Measurements from ENCODE around the gene LYPD5. TPM values are rescaled to one million over a fixed set of nuclear protein-coding genes. Genes with fewer than 3 reads are reported as not detected.
"Not testable (repeated sequence)": the region's sequence is repeated elsewhere in the genome, so short reads cannot be mapped to it uniquely, and the experiment has no call there.

The LYPD5 gene
- total RNA-seq, 2 experiments from 2014 or later, result 1.9 to 2.0 TPM

DNA sequence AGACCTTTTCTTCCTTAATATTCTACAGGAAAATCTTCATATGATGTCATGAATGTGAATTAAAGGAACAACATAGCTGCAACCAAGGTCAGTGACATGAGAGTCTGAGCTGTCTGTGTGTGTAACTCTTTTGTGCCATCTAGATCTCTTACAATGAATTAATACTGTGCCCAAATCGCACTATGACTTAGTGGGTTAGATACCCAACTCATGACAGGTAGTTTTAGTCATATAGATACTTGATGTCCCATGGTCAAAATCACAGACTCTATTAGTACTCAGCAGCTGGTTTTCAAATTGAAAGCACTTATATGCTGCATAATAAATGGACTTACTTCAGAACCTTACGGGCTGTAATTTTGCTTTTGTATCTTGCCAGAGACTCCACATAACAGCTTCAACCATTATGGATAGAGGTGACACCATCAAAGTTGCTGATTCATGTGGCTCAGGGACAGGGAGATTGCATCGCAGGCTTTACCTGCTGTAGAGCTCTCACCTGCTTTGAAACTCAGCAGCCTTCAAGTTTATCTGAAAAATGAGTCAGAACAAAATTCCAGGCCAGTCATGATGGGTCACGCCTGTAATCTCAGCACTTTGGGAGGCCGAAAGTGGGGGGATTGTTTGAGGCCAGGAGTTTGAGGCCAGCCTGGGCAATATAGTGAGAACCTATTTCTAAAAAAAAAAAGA lies 12.6 kb upstream of the LYPD5 start:
- Mint-ChIP-seq H3K36me3 (no peaks in the 10 kb centered on the region), H3K4me3 (no peak overlapping the region), H3K27me3 (peaks cover 11% of the 10 kb centered on the region), H3K9me3 (peaks cover 4% of the 10 kb centered on the region), H3K27ac (no peak overlapping the region), H3K4me1 (peaks cover 1% of the 10 kb centered on the region)
- POLR2A ChIA-PET, result no interaction called here
- ATAC-seq (ENCODE audit: low read depth) (no peak), DNase-seq (no peak)

DNA sequence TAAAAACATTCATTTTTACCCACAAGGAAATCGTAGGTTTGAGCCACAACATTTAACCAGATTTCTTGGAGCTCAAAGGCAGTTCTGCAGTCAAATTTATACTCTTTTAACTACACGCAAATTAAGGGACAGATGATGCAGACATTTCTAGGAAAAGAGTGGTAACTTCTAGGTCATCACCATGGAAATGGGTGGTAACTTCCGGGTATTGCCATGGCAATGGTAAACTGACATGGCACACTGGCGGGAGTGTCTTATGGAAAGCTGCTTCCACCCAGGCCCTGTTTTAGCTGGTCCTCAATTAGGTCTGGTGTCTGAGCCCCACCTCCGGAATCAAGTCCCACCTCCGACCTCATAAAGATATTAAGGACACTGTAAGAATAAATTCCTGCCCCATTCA lies 10.4 kb upstream of the LYPD5 start:
- ATAC-seq (ENCODE audit: low read depth) (no peak), DNase-seq (no peak)
- H3K9me3 Mint-ChIP-seq, result peaks cover 4% of the 10 kb centered on the region
- H3K4me3 Mint-ChIP-seq, result no peak overlapping the region
- no peak overlapping the region for H3K27ac Mint-ChIP-seq
- peaks cover 1% of the 10 kb centered on the region for H3K4me1 Mint-ChIP-seq
- peaks cover 17% of the 10 kb centered on the region for H3K27me3 Mint-ChIP-seq
- H3K36me3 Mint-ChIP-seq, result no peaks in the 10 kb centered on the region
- POLR2A ChIA-PET, result no interaction called here

DNA sequence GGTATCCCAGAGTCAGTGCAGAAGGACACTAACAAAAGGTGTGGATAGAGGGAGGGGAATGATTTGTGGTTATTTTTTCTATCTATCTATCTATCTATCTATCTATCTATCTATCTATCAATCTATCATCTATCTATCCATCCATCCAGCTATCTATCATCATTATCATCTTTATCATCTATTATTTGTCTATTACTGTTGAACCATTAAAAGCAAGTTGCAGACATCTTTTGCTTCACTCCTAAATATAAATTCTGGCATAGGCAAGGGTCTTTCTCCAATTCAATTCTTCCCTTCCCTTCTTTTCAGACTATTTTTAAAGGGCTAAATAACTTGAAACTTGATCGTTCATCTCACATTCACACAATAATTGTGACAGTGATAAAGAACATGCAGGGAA lies 10.0 kb upstream of the LYPD5 start:
- POLR2A ChIA-PET, result no interaction called here
- ATAC-seq (ENCODE audit: low read depth) (no peak), DNase-seq (no peak)
- no peaks in the 10 kb centered on the region for H3K36me3 Mint-ChIP-seq
- peaks cover 4% of the 10 kb centered on the region for H3K9me3 Mint-ChIP-seq
- no peak overlapping the region for H3K4me3 Mint-ChIP-seq
- H3K4me1 Mint-ChIP-seq, result peaks cover 1% of the 10 kb centered on the region
- peaks cover 17% of the 10 kb centered on the region for H3K27me3 Mint-ChIP-seq
- H3K27ac Mint-ChIP-seq, result no peak overlapping the region

DNA sequence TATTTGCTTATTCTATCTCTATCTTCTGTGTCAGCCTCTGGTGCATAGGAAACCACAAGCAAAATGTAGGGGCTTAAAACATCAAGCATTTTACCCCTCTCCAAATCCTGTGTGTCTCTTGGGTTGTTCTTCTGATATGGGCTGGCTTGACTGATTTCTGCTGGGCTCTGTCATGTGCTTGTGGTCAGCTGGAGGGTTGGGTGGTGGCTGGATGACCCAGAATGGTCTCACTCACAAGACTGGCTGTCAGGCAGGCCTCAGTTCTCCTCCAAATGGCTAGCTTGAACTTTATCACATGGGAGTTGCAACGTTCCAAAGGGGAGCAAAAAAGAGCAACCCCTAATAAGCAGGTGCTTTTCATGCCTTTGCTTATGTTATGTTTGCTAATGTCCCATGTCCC lies 9.6 kb upstream of the LYPD5 start:
- no peaks in the 10 kb centered on the region for H3K36me3 Mint-ChIP-seq
- H3K27me3 Mint-ChIP-seq, result peaks cover 17% of the 10 kb centered on the region
- ATAC-seq (ENCODE audit: low read depth) (no peak), DNase-seq (no peak)
- peaks cover 1% of the 10 kb centered on the region for H3K4me1 Mint-ChIP-seq
- H3K9me3 Mint-ChIP-seq, result peaks cover 4% of the 10 kb centered on the region
- H3K4me3 Mint-ChIP-seq, result no peak overlapping the region
- POLR2A ChIA-PET, result no interaction called here
- H3K27ac Mint-ChIP-seq, result no peak overlapping the region

DNA sequence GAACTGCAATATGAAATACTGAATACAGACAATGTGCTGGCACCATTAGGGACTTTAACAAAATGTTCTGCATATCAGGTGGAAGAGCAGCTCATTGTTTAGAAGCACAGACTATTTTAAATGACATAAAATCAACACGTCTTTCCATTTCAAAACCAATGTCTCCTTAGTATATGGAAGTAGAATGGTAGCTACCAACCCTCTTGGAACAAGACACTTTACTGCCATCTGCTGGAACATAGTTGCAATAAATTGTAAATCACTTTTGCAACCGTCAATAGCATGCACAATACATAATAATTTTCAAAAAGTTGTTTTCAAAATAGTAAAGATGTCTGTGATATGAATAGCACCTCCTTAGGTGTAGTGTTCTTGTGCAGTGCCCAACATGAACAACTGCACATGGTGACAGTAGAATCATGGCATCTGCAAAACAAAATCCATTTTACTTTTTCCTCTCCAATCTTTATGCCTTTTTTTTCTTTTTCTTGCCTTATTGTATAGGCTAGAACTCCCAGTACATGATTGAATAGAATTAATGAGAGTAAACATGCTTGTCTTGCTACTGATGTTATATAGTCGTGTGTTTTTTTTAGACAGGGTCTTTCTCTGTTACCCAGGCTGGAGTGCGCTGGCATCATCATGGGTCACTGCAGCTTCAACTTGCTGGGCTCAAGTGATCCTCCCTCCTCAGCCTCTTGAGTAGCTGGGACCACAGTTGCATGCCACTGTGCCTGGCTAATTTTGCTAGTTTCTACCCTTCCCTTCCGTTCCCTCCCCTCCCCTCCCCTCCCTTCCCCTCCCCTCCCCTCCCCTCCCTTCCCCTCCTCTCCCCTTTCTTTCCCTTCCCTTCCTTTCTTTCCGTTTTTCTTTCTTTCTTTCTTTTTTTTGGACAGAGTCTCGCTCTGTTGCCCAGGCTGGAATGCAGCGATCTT lies 7.8 kb upstream of the LYPD5 start:
- ATAC-seq (ENCODE audit: low read depth) (peak; percentile 58), DNase-seq (no peak)
- Mint-ChIP-seq H3K9me3 (no peaks in the 10 kb centered on the region), H3K36me3 (no peaks in the 10 kb centered on the region), H3K27me3 (peaks cover 17% of the 10 kb centered on the region), H3K4me3 (no peak overlapping the region), H3K4me1 (no peaks in the 10 kb centered on the region), H3K27ac (no peak overlapping the region)
- POLR2A ChIA-PET, result interaction anchor here (1.0 to 1.7 kb wide), 2 partner anchors 56 to 65 kb away, joined by 3 to 7 read pairs; partner anchors contain the start of gene SMG9

DNA sequence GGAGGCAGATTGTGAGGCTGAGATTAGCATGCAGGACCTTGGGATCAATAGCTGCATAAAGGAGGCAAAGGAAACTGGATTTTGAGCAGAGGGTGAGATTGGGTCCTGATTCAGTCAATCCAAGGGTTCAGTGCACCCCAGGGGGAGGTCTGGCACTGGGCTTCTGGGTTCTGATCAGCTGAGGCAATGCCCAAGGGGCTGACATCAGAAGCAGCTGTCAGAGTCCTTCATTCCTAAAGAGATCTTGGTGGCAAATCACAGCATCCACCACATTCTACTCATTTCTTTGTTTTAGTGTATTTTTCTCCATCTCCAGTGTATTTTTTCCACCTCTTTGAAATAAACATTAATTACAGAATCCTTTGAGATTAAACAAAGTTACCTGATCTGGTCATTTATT lies 5.4 kb upstream of the LYPD5 start:
- Mint-ChIP-seq H3K27me3 (peaks cover 12% of the 10 kb centered on the region), H3K36me3 (no peaks in the 10 kb centered on the region), H3K4me3 (no peak overlapping the region), H3K4me1 (no peaks in the 10 kb centered on the region), H3K27ac (no peak overlapping the region), H3K9me3 (no peaks in the 10 kb centered on the region)
- no peak for ATAC-seq (ENCODE audit: low read depth)
- POLR2A ChIA-PET, result no interaction called here
- no peak for DNase-seq

DNA sequence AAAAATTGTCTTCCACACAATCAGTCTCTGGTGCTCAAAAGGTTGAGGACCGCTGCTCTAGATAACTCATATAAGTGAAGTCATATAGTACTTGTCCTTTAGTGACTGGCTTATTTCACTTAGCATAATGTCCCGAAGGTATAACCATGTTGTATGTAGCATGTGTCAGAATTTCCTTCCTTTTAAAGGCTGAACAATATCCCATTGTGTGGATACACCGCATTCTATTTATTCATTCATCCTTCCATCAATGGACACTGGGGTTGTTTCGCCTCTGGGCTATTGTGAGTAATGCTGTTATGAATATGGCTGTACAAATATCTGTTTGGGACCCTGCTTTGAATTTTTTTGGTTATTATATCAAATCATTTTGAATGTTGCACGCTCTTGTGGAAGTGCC lies 4.6 kb upstream of the LYPD5 start:
- Mint-ChIP-seq H3K4me1 (no peaks in the 10 kb centered on the region), H3K4me3 (no peak overlapping the region), H3K36me3 (no peaks in the 10 kb centered on the region), H3K27me3 (peaks cover 10% of the 10 kb centered on the region), H3K9me3 (no peaks in the 10 kb centered on the region), H3K27ac (no peak overlapping the region)
- POLR2A ChIA-PET, result no interaction called here
- DNase-seq, result no peak
- ATAC-seq (ENCODE audit: low read depth), result no peak

DNA sequence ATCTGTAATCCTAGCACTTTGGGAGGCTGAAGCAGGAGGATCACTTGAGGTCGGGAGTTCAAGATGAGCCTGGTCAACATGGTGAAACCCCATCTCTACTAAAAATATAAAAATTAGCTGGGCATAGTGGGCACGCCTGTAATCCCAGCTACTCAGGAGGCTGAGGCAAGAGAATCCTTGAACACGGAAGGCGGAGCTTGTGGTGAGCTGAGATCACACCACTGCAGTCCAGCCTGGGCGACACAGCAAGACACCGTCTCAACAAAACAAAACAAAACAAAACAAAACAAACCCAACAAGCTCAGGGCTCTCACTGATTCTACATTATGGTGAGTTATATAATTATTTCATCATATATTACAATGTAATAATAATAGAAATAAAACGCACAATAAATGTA lies 4.2 kb upstream of the LYPD5 start:
- DNase-seq; H3K36me3 Mint-ChIP-seq; H3K27ac Mint-ChIP-seq; H3K27me3 Mint-ChIP-seq; H3K4me3 Mint-ChIP-seq; H3K9me3 Mint-ChIP-seq; POLR2A ChIA-PET; ATAC-seq (ENCODE audit: low read depth); H3K4me1 Mint-ChIP-seq: not testable (repeated sequence)

DNA sequence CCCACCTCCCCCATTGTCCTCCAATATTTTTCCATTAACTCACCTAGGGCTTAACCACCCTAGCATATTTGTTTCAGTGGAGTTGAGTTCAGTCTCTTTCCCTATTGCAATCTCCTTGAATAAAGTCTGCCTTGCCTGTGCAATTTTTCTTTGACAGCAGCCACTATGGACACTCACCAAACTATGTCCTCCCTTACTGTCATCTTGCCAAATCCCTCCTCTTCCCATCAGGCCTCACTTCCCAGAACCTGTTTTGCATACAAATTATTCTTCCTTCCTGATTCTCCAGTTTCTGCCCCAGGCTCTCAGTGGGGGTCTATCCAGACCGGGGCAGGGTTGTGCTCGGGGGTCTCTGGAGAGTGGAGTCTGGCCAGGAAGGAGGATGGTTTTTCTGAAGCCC lies 2.2 kb upstream of the LYPD5 start:
- no peak for ATAC-seq (ENCODE audit: low read depth)
- no peak overlapping the region for H3K27ac Mint-ChIP-seq
- POLR2A ChIA-PET, result no interaction called here
- H3K4me3 Mint-ChIP-seq, result no peak overlapping the region
- no peak for DNase-seq
- H3K9me3 Mint-ChIP-seq, result no peaks in the 10 kb centered on the region
- no peaks in the 10 kb centered on the region for H3K36me3 Mint-ChIP-seq
- H3K4me1 Mint-ChIP-seq, result peaks cover 3% of the 10 kb centered on the region
- peaks cover 9% of the 10 kb centered on the region for H3K27me3 Mint-ChIP-seq

DNA sequence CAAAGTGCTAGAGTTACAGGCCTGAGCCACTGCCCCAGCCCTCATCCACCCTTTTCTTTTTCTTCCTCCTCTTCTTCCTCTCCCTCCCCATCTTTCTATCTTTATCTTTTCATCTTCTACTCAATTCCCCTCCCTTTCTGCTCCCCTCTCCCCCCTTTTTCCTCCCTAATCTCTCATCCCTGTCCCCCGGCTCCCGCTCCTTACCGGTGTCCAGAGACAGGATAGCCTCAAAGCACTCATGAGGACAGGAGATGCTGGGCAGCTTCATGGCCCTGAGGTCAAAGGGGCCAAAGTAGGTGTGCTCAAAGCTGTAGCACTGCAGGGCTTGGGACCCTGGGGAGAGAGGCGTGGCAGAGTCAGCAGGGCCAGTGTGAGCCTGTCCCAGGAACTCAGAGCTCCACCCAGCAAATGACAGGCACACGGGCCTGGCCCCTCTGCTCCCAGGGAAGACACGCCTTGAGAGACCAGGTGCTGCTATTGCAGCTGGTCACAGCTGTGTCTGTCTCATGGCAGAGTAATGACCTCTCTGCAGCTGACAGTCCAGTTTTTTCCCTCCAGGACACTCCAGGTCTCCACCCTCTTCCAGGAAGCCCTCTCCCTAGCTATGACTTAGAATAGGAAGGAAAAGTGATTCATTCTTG lies 2.6 kb downstream of the LYPD5 start:
- Mint-ChIP-seq H3K36me3 (peaks cover 3% of the 10 kb centered on the region), H3K9me3 (peaks cover 3% of the 10 kb centered on the region), H3K4me1 (peaks cover 17% of the 10 kb centered on the region), H3K27me3 (peaks cover 4% of the 10 kb centered on the region), H3K4me3 (peak overlapping the region; percentile 82), H3K27ac (no peak overlapping the region)
- ATAC-seq (ENCODE audit: low read depth), result no peak
- no peak for DNase-seq
- POLR2A ChIA-PET, result interaction anchor here (0.9 kb wide), 1 partner anchor 45 kb away, joined by 3 read pairs; no protein-coding TSS in a partner anchor

DNA sequence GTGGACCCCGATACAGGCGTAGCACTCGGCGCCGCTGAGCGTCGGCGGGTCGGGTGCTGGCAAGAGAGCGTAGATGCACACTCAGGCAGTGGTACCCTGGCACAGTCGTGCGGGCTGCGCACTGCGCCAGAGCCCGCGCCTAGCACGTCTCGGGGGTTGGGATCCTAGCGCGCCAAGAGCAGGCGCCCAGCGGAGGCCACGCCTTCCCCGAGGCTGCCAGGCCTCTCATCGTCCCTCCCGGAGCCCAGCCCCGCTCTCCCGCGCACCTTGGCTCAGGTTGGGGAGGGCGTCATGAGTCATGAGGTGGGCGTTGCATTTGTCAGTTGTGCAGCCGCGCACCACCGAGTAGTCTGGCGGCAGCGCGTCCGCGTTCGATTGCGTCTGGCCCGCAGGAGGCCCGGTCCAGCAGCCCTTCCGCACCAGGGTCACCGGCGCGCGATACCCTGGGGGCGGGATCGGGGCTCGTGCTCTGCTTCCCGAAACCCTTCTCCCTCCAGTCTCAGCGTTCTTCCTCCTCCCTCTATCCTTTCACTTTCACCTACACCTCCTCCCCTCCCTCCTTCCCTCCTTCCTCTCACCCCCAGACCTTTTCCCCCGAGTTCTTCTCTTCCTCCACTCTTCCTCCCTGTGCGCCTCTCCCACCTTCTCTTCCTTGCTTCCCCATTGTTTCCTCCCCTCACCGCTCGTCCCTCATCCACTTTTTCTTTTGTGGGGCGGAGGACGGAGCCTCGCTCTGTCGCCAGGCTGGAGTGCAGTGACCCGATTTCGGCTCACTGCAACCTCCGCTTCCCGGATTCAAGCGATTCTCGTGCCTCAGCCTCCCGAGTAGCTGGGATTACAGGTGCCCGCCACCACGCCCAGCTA lies 3.5 kb downstream of the LYPD5 start:
- peak overlapping the region; percentile 54 for H3K27ac Mint-ChIP-seq
- H3K36me3 Mint-ChIP-seq, result peaks cover 3% of the 10 kb centered on the region
- peak; percentile 73 for DNase-seq
- ATAC-seq (ENCODE audit: low read depth), result peak; percentile 90
- H3K4me3 Mint-ChIP-seq, result peak overlapping the region; percentile 82
- peaks cover 4% of the 10 kb centered on the region for H3K27me3 Mint-ChIP-seq
- H3K4me1 Mint-ChIP-seq, result peaks cover 17% of the 10 kb centered on the region
- POLR2A ChIA-PET, result interaction anchor here (0.9 kb wide), 1 partner anchor 45 kb away, joined by 3 read pairs; no protein-coding TSS in a partner anchor
- H3K9me3 Mint-ChIP-seq, result peaks cover 3% of the 10 kb centered on the region

DNA sequence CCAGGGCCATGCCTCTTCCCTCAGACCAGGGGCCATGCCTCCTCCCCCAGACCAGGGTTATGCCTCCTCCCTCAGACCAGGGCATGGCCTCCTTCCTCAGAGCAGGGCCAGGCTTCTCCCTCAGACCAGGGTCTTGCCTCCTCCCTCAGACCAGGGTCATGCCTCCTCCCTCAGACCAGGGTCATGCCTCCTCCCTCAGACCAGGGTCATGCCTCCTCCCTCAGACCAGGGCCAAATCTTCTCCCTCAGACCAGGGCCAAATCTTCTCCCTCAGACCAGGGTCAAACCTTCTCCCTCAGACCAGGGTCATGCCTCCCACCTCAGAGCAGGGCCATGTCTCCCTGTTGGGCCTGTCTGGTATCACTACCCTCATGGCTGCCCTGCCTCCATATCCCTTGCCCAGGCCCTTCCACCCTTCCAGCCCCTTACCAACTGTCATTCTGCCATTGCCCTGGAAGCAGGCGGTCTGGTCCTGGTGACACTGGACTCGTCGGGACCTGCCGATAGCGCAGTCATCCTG lies 4.2 kb downstream of the LYPD5 start:
- Mint-ChIP-seq H3K4me3 (peak overlapping the region; percentile 82), H3K9me3 (peaks cover 3% of the 10 kb centered on the region), H3K36me3 (peaks cover 3% of the 10 kb centered on the region), H3K27me3 (peaks cover 6% of the 10 kb centered on the region), H3K4me1 (peaks cover 18% of the 10 kb centered on the region), H3K27ac (no peak overlapping the region)
- POLR2A ChIA-PET, result no interaction called here
- DNase-seq, result no peak
- ATAC-seq (ENCODE audit: low read depth), result no peak

DNA sequence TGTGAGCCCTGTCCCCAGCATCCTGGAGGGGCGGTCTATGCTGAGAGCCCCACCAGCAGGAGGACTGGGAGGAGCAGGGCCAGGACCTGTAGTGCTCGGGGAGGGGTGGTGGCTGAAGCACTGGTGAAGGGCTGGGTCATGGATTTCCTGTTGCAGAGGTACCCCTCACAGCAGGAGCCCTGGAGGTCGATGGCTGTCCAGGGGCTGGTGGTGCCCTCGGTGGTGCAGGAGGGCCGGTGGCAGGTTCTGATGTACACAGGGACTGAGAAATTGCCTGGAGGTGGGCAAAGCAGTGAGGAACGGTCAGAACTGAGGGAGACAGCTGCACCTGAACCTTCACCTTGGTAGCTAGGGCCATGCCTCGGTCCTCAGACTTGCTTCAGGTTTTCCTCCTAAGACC lies 4.7 kb downstream of the LYPD5 start:
- Mint-ChIP-seq H3K27me3 (peaks cover 6% of the 10 kb centered on the region), H3K36me3 (peaks cover 3% of the 10 kb centered on the region), H3K4me3 (peak overlapping the region; percentile 82), H3K4me1 (peaks cover 18% of the 10 kb centered on the region), H3K27ac (no peak overlapping the region), H3K9me3 (peaks cover 3% of the 10 kb centered on the region)
- no peak for ATAC-seq (ENCODE audit: low read depth)
- POLR2A ChIA-PET, result no interaction called here
- no peak for DNase-seq

Measured in activated naive CD8-positive, alpha-beta T cell treated with anti-CD3 and anti-CD28 coated beads, Interleukin-2, amount 10 ng/mL, durations not matched to agents 7 days and 5 days (primary cell).